GM18909 (cell line): Measurements from ENCODE around the gene NIPSNAP3A.

Experiments used
- ATAC-seq: cut with Tn5 transposase; IDR thresholded peaks from one replicate; pipeline ENCODE4 v1.9.1; 2021; ENCODE audit warnings: mild to moderate bottlenecking; ENCODE audit not compliant: unreplicated experiment, poor library complexity

Gene NIPSNAP3A

GRCh38 chr9:104800068-104800785 is 52.7 kb downstream of the NIPSNAP3A start:
- no peak for ATAC-seq

- no peak for ATAC-seq
These were observed 54.6 kb downstream of the NIPSNAP3A start for GRCh38 chr9:104802110-104802509.

DNA sequence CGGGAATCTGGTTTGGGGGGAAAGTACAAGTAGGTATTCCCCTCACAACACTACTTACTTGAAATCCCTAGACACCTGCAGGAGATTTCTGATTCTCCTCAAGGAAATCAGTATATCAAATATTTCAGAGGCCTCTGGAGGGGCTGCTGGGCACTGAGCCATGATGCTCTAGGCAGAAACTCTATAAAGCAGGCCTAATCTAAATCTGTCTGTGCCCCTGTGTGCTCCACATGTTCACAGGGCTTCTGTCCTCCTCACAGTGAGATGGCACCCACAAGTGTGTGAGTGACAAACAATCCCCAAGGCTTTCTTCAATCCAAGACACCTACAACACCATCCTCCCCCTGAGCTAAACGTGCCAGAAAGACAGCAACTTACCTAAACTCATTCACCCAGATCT is 55.4 kb downstream of the NIPSNAP3A start:
- ATAC-seq = no peak

- no peak for ATAC-seq
These were observed 58.0 kb downstream of the NIPSNAP3A start for GRCh38 chr9:104805441-104805840.

DNA sequence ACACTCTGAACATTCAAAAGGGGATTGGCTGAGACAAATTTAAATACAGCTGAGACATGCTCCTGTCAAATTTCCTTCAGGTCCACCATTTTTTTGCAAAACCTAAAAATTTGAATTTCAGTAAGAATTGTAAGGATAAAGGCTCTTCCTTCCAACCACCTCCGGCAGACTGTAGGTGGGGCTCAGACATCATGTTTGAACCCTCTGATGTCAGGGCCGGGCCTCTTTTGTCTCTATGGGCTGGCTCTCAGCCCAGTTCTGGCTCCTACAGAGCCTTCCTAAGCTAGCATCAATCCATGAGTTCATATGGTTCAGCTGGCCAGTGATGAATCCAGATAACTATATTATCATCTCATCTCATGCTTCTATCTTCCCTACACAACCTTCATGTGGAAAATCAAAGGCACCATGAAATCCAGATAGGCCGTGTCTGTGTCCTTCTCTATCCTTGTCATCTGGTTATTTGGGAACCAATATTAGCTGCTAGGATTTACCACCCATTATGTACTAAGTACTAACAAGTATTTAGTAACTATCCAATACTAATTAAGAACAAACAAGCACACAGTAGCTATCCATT is 60.6 kb downstream of the NIPSNAP3A start:
- no peak for ATAC-seq
